Measurements from ENCODE around the gene IPO13.

Gene IPO13, protein sequence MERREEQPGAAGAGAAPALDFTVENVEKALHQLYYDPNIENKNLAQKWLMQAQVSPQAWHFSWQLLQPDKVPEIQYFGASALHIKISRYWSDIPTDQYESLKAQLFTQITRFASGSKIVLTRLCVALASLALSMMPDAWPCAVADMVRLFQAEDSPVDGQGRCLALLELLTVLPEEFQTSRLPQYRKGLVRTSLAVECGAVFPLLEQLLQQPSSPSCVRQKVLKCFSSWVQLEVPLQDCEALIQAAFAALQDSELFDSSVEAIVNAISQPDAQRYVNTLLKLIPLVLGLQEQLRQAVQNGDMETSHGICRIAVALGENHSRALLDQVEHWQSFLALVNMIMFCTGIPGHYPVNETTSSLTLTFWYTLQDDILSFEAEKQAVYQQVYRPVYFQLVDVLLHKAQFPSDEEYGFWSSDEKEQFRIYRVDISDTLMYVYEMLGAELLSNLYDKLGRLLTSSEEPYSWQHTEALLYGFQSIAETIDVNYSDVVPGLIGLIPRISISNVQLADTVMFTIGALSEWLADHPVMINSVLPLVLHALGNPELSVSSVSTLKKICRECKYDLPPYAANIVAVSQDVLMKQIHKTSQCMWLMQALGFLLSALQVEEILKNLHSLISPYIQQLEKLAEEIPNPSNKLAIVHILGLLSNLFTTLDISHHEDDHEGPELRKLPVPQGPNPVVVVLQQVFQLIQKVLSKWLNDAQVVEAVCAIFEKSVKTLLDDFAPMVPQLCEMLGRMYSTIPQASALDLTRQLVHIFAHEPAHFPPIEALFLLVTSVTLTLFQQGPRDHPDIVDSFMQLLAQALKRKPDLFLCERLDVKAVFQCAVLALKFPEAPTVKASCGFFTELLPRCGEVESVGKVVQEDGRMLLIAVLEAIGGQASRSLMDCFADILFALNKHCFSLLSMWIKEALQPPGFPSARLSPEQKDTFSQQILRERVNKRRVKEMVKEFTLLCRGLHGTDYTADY

GRCh38 chr1:43946236-43947060, at the start of gene IPO13:
IPO13 (plus strand) TSS chr1:43946950; CDS start chr1:43947601, 651 bp downstream.
- DNase-seq (ENCODE audit: low read depth in 2 of 2), result peak; percentile 82 to 90

DNA sequence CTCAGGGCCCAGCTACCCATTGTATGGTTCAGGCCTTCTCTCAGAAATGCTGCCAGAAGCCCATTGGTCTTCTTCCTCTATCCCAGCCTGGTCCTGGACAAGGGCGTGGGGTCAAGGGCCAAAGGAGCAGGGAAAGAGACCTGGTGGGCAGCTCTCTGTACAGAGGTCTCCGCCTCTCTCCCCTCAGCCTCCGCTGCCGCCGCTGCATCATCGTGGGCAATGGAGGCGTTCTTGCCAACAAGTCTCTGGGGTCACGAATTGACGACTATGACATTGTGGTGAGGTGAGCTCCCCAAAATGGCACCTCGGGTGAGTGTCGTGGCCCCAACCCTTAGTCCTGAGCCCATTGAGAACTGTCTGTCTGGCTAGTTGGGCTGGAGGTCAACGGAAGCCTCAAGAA, 47.8 kb upstream of the IPO13 start:
- no peak for DNase-seq (ENCODE audit: low read depth in 2 of 2)

- no peak for DNase-seq (ENCODE audit: low read depth in 2 of 2)
Measured at GRCh38 chr1:43900386-43900785, 46.4 kb upstream of the IPO13 start.

DNA sequence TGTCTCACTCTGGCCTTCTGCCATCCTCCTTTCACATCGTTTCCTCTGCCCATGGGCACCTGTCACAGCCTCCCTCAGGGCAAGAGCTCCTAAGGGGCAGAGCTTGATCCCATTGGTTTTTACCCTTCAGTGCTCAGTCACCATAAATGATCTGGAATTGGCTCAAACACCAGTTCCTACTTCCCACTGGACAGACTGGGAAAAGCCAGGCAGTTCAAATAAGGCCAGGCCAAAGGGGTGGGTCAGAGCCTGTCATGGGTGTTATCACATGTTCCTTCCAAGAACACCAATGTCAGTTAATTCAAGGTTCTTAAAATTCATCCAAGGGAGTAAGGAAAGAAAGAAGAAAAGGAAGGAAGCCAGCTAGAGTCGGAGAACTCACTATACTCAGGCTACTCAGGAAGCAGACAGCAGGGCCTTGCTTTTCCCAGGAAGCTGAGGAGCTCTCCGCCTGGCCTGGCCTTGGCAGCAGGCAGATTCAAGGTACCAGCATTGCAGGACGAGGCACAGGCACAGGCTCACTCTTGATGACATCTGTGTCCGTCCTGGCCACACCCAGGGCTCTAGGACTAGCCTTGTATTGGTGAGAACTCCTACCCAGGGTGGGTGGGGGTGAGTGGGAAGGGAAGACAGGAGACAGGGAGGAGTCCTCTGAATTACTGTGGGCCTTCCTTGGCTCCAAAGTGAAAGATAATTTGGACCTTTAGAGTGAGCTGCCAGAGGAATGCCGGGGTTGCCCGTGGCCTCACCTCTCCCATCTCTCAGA, 45.4 kb upstream of the IPO13 start:
- DNase-seq (ENCODE audit: low read depth in 2 of 2), result no peak

DNA sequence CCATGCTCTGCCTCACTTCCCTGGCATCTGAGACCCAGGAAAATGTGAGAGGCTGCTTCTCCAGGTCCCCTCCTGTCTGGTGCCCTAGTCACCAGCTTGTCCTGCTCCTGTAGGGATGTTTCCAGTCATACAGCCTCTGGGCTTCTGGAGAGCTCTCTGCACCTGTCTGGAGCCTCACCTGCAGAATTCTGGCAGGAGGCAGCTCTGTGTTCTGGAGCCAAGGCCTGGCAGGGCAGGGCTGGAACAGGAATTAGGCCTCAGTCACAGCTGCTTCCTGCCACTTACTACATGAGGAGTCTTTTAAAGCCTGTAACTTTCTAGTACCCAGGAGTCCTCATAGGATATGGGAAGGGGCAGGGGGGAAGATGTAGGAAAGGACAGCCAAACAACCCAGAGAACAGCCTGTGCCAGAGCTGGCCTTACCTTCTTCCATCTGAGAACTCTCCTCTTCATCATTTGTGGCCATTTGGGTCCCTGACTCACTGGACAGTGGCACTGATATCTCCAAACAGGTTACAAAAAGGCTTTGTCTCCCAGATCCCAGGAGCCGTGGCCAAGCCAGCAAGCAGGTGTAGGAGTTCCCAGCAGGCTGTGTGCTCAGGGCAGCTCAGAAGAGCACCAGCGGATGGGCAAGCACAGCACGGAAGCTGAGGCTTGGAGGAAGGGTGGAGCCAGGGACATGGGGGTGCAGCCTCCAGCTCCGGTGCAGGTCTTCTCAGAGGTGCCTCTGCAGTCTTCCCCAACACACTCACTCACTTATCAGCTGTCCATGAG, 44.5 kb upstream of the IPO13 start:
- no peak for DNase-seq (ENCODE audit: low read depth in 2 of 2)

GRCh38 chr1:43904660-43905551, 41.8 kb upstream of the IPO13 start:
- DNase-seq (ENCODE audit: low read depth in 2 of 2), result no peak

DNA sequence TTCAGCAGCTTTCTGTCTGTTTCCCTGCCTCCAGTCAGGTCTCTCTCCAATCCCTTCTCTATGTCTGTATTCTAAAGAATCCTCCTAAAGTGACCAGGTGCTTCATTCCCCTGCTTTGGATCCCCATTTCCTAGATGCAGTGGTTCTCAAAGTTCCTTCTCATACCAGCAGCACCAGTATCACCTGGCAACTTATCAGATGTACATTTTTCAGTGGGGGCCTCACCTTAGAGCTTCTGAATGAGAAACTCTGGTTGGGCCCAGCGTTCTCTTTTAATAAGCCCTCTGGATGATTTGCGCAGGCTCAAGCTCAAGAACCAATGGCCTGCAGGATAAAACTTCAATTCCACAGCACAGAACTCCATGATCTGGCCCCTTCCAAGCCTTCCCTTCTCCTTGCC, 38.5 kb upstream of the IPO13 start:
- no peak for DNase-seq (ENCODE audit: low read depth in 2 of 2)

DNA sequence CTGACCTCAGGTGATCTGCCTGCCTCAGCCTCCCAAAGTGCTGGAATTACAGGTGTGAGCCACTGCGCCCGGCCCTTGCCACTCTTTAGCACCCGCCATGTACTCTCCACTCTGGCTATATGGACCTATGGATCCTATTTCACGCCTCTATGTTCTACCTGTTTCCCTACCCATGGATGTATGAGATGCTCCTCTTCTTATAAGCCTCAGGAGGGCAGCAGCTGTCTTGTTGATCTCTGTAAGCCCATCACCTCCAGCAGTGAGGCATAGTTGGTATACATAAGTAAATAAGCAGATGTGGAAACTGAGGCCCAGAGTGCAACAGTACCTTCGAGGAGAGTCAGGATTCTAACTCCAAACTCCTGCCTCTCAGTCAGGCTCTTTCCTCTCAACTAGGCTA, 37.9 kb upstream of the IPO13 start:
- no peak for DNase-seq (ENCODE audit: low read depth in 2 of 2)

- DNase-seq (ENCODE audit: low read depth in 2 of 2), result no peak
Measured at GRCh38 chr1:43910343-43910742, 36.4 kb upstream of the IPO13 start.

GRCh38 chr1:43912607-43913006, 34.1 kb upstream of the IPO13 start:
- DNase-seq (ENCODE audit: low read depth in 2 of 2), result no peak

GRCh38 chr1:43913051-43913501, 33.7 kb upstream of the IPO13 start:
- DNase-seq (ENCODE audit: low read depth in 2 of 2), result no peak

- DNase-seq (ENCODE audit: low read depth in 2 of 2), result no peak
Measured at GRCh38 chr1:43913666-43914360, 32.9 kb upstream of the IPO13 start.

DNA sequence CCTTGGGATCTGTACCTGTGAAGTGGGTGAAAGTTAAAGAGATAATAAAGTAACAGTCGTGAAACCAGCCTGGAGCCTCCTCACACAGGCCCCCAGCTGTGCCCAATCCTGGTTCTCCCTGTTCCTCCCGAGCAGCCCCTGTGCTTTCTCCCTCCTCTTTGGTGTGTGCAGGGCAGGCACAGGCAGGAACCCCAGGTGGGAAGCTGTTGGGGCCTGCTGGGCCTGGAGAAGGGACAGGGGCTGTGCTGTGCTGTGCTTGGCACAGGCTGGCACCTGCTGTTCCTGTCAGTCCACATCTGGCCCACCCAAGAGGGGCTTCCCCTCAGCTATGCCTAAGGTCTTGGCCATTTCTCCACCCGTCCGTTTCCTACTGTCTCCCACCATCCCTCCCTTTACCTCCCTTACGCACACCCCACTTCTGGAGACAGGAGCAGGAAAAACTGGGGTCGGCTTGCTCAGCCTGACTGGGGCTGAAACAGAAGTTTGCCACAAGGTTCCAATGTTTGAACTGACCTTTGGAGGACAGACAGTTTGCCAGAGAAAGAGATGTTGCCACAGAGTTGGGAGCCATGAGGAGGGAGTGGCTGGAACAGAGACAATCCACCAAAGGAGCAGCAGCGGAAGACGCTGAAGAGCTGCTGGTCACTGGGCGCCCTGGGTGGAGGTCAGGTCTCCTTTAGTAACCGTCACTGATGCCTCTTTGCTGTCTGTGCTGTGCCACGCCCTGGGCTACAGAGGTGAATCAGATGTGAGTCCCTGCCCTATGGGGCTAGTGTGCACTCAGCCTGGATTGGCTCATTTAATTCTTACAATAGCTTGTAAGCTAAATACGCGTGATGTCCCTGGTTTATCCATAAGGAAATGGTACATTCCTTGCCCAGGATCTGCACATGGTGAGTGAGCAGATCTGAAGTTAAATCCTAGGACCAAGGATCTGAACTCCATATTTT, 31.9 kb upstream of the IPO13 start:
- DNase-seq (ENCODE audit: low read depth in 2 of 2), result no peak

DNA sequence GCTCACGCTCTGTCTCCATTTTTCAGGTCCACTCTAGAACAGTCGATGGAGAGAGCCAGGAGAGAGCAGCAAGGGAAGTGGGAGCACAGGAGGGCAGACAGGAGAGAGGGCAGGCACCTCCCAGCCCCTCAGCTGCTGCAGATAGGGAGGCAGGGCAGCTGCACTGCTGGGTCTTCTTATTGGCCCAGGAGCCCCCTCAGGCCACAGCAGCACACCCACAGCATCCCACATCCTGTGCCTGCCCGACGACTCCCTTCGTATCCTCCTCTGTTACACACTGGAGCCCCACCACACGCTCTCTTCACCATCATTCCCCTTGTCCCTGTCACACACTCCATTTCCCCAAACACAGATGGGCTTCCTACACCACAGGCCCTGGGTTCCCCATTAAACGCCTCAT, 26.8 kb upstream of the IPO13 start:
- no peak for DNase-seq (ENCODE audit: low read depth in 2 of 2)

DNA sequence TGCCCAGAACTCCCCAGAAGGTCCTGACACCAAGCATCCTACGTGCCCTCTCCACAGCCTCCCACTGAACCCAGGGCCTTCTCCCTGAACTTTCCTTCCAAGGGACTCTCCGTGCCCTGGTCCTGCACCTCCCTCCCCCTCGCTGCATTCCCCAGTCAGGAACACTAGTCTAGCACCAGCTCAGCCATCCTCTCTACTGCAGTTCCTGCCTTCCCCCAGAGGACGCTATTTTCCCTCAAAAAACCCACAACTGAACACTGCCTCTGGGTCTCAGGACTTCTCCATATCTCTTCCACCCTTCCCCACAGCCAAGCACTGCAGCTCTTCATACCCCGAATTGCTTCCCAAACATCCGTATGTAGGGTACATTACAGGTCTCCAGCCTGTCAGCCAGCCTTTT, 25.7 kb upstream of the IPO13 start:
- DNase-seq (ENCODE audit: low read depth in 2 of 2), result no peak

DNA sequence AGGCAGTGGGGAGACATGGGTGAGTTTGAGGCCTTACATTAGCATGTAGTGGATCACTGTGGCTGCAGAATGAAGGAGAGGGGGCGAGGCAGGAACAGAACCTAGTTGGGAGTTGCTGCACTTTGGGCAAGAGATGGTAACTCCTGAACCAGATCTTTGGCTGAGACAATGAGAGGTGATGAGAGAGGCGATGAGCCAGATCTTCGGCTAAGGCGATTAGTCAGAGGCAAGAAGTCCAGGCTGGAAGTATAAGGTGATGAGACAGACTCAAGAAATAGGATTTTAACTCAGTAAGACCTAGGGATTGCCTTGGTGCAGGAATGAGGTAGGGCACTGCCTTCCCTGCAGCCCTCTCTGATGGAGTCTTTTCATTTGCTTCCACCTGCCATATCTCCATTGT, 22.2 kb upstream of the IPO13 start:
- DNase-seq (ENCODE audit: low read depth in 2 of 2), result no peak

DNA sequence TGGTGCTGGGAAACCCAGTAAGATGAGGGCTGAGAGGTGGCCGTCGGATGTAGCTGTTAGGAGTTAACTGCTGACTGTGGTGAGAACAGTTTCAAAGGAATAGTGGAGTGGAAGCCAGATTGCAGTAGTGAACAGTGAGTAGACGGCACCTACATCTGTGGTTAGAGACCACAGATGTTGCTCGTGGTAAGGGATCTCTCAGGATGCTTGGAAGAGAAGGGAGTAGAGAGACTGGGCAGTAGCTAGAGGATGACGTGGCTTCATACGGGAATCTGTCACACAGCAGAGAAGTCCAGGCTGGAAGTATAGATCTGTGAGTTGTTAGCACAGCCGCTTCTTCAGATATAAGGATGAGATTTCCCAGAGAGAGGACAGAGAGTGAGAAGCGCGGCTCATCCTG, 20.9 kb upstream of the IPO13 start:
- DNase-seq (ENCODE audit: low read depth in 2 of 2), result no peak
